Mesenteric fat pad (tissue), 1 donor: ENCODE data around the gene TSHZ1. TPM values are rescaled to one million over a fixed set of nuclear protein-coding genes. Genes with fewer than 3 reads are reported as not detected.

Experiments used
- DNase-seq: peaks from one replicate; pipeline ENCODE4 v3.0.0-alpha.2; 2020; ENCODE audit warnings: low spot score
- long read RNA-seq: library from polyadenylated mRNA; unstranded; transcript quantifications from one replicate; pipeline ENCODE4 v2.0.0, GENCODE V29; 2020
- total RNA-seq: library from RNA; stranded (reverse); fragmentation: NEBNext Ultra II Directional; extraction: Animal tissue kit (Norgen Biotek cat#: 25700); gene quantifications from one replicate; pipeline ENCODE4 v1.2.1, GENCODE V29; 2021
- donor health status: DM: yes; HTN: yes; CAD: no.

Gene TSHZ1
- 20.9 TPM for total RNA-seq
- long read RNA-seq, full-length matches to known transcripts: 28 of 28 reads
- long read RNA-seq, partial matches to known transcripts: 0 of 28 reads
- long read RNA-seq, other reads (novel, unspliced or antisense): 0 of 28 reads

GRCh38 chr18:75210274-75211001 is at the start of gene TSHZ1:
TSHZ1 (plus strand) TSS chr18:75210797; CDS start chr18:75211877, 1,080 bp downstream.
- DNase-seq: no peak

DNA sequence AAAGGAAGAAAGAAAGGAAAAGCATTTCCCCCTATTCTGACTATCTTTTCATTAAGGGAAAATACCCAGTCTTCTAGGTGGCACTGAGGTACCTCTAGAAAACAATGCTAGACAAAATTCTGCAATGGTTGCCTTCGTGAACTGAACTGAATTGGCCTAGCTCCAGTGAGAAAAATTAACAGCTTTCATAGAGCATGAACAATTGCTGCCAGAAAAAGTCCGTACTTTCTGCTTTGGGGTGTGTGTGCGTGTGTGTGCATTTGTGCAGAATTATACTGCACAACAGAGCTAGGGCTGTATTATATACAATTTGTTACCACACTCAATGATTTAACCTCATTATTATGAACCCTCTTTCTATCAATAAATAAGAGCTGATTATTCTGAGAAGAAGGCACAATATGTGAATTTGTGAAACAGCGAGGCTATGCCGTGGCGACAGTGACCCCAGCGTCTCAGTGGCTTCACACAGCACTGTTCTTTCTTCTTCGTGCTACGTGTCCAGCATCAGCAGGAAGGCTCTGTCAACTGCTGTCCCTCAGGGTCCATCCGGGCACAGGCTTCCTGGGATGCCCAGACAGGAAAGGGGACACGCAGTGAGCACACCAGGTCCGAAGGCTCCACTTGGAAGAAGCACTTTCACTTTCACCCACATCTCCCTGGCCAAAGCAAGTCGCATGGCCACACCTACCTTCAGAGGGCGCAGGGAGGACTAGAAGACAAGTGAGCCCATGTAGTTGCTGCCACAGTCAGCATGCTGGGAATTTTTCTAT is 49.2 kb upstream of the TSHZ1 start:
- DNase-seq: no peak

DNA sequence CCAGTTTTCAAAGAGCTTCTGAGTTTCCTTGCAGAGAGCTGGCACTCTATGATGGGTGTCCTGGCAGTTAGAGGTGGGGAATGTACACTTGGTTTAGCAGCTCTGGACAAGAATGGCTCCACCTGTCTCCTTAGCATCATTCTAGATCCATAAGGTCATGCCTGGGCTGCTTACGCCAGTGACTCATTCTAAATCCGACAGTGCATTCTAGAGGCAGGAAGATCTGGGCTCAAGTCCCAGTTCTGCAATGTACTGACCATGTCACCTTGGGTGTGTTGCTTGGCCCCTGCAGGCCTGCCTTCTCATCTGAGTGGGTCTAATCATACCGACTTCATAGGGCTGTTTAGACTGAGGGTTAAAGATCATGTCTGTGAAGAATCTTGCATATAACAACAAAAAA is 48.1 kb upstream of the TSHZ1 start:
- no peak for DNase-seq

DNA sequence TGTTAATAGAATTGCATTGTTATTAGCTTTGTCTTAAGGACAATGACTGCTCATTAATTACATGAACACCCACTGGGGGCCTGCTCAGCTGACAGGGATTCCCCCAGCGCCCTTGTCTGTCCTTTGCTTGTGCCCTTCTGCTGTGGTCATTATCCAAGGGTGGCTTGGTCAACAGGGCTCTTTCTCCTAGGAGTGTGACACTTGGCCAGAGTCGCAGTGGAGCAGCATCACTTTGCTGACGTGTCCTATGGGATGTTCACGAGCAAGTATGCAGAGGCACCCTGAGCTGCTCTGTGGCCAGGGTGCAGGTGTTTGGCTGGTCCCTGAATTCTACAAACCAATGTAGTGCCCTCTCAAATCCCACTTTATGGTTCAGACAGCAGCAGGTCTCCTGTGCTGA is 47.6 kb upstream of the TSHZ1 start:
- no peak for DNase-seq

DNA sequence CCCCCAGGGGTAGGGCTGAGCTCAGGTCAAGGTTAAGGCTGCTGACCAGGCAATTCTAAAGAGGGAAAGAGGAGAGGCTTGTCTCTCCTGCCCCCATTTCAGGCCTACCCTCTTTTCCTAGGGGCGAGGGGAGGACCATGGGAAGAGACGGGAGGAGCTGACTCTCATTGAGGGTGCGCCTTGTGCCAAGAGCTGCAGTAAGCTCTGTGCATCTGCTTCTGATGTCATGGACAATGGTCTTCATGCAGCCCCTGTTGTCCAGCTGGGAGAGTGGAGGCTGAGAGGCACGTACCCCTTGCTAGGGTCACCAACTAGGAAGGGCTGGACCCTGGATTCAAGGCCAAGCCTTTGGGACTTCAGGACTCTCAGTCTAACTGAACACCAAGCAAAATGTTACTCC is 46.9 kb upstream of the TSHZ1 start:
- no peak for DNase-seq

GRCh38 chr18:75164479-75164878 is 46.1 kb upstream of the TSHZ1 start:
- DNase-seq: no peak

DNA sequence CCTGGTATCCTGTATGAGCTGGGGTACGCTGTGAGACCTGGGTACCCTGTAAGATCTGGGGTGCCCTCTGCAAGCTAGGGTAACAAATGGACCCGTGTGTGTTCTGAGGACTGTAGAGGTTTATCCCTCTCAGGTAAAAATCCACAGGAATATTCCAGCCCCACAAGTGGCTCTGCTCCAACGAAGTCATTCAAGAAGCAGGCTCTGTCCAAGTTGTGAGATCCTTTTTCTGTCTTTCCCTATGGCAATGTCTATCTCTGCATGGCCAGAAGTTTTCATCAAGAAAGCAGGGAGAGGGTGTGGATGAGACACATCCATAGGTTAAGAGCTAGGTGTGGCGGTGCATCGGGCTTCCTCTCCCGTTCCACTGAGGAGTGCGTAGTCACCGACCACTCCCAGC is 44.7 kb upstream of the TSHZ1 start:
- DNase-seq: no peak

GRCh38 chr18:75167137-75167536 is 43.5 kb upstream of the TSHZ1 start:
- no peak for DNase-seq

DNA sequence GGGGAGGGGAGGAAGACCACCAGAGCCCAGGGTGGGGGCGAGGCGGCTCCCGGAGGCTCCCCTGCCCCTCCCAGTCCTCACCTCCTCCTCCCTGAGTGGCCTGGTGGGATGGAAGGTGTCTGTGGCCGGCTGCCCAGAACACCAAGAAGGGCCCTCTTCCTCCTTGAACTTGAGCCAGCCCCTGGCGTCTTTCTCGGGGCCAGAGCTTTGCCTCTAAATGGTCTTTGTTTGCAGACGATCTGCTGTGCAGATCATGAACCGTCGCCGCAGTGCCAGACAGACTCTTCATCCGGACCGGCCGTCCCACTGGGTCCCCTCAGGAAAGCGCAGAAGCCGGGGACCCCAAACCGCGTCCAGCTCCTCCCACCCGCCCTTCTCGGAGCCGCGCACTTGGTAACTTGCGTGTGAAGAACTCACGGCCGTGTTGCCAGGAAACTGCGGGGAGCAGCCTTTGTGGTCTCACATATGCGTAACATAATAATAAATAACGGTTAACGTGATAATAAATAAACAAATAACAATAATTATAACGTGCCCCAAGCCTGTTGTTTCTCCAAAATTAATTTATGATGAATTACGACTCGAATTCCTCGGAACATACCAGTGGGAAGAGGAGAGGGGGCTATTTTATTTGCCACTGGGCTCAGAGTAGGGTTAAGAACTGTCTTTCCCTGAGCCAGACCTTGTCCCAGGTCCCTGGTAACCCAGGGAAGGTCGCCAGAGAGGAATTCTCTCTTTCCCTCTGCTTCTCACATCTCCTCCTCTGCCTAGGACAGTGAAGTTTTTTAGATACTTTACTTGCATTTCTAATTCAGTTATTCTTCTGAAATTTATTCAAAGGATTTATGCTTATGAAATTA is 42.6 kb upstream of the TSHZ1 start:
- DNase-seq: no peak

DNA sequence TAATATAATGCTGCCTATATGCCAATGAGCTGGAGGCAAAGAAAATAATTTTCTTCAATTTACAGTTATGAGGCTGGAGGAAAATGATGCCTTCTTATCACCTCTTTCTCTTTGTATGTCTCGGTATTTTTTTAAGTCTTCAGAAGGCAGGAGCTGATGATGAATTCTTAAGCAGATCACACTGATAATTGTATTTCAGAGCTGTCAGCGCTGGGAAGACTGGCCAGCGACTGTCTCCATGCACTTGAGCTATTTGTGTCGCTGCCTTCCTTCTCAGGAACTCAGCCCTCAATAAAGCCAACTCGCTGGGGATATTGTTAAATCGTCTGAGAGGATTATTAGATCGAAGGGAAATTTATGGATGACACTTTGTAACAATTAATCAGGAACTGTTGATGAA is 42.0 kb upstream of the TSHZ1 start:
- no peak for DNase-seq

GRCh38 chr18:75169411-75169810 is 41.2 kb upstream of the TSHZ1 start:
- DNase-seq: no peak

GRCh38 chr18:75170022-75170789 is 40.4 kb upstream of the TSHZ1 start:
- DNase-seq: no peak

GRCh38 chr18:75170916-75171315 is 39.7 kb upstream of the TSHZ1 start:
- no peak for DNase-seq

DNA sequence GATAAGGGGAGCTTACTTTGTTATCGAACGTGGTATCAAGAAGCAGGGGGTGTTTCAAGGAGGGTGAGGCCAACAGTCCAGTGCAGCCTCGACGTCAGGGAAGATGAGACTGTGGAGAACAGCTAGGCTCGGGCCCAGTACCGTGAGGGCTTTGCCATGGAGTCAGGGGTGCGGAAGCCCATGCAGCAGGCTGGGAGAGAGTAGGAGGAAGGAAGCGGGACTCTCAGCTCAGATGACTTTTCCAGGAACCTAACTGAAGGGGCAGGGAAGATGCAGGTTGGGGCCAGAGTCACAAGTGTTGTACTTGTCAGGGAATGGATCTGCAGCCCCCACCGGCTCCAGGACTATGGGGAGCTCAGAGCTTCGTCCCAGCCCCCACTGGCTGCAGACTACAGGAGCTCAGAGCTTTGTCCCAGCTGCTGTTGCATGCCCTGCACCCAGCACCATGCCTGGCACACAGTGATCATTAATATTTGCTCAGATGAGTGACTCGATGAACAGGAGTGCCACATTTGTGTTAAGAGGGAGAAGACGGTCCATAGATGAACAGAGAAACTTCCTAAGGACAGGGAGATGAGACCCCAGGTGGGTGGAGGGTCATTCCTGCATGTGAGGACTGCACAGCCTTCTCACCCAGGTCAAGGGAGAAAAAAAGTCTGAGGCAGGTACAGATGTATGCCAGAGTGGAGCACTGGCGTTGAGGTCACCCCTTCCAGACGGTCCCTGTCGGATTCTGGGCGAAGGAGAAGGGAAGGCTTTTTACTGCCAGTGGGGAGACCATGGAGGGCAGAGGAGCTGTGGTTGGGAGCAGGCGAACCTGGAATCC is 38.1 kb upstream of the TSHZ1 start:
- no peak for DNase-seq

GRCh38 chr18:75173125-75173432 is 37.5 kb upstream of the TSHZ1 start:
- no peak for DNase-seq

GRCh38 chr18:75173738-75174137 is 36.9 kb upstream of the TSHZ1 start:
- DNase-seq: no peak

GRCh38 chr18:75176849-75177248 is 33.7 kb upstream of the TSHZ1 start:
- no peak for DNase-seq

GRCh38 chr18:75178376-75178775 is 32.2 kb upstream of the TSHZ1 start:
- DNase-seq: no peak

- no peak for DNase-seq
These were observed 30.6 kb upstream of the TSHZ1 start for GRCh38 chr18:75179819-75180600.
